Upper lobe of left lung (tissue), 4 donors: ENCODE results near the gene ERFE.

ENCODE experiments used
- CTCF ChIP-seq, 6 experiments: fragments of 450-650 bp in 4 of 6; fragments of 200-600 bp in 2 of 6; sonication (generic) in 2 of 6; IDR thresholded peaks; one replicate each; pipeline ENCODE4 v1.5.1; 2016 to 2019; ENCODE audit warnings: antibody characterized with exemption in 6 of 6
- EP300 ChIP-seq, 4 donors: sonication (generic); formaldehyde crosslinking; IDR thresholded peaks; one replicate each; pipeline ENCODE4 v1.5.1; 2017; ENCODE audit warnings: antibody characterized with exemption in 4 of 4, control low read depth in 2 of 4
- POLR2A ChIP-seq, 4 donors: fragments of 450-650 bp; IDR thresholded peaks; one replicate each; pipeline ENCODE4 v1.5.1; 2016 to 2017; ENCODE audit warnings: antibody characterized with exemption in 4 of 4, mild to moderate bottlenecking in 2 of 4
- POLR2AphosphoS5 ChIP-seq, 2 donors: sonication (generic); formaldehyde crosslinking; IDR thresholded peaks; one replicate each; pipeline ENCODE4 v1.5.1; 2017; ENCODE audit warnings: antibody characterized with exemption in 2 of 2

- no peak for TF ChIP-seq EP300 (IDR thresholded peaks at IDR 0.05)
- TF ChIP-seq POLR2AphosphoS5 (IDR thresholded peaks at IDR 0.05): no peak
- TF ChIP-seq CTCF (IDR thresholded peaks at IDR 0.05): no peak
- TF ChIP-seq POLR2A (IDR thresholded peaks at IDR 0.05): no peak
These were observed 17.8 kb downstream of the ERFE start for GRCh38 chr2:238176613-238177012.
